Measurements from ENCODE around the gene NDE1.

DNA sequence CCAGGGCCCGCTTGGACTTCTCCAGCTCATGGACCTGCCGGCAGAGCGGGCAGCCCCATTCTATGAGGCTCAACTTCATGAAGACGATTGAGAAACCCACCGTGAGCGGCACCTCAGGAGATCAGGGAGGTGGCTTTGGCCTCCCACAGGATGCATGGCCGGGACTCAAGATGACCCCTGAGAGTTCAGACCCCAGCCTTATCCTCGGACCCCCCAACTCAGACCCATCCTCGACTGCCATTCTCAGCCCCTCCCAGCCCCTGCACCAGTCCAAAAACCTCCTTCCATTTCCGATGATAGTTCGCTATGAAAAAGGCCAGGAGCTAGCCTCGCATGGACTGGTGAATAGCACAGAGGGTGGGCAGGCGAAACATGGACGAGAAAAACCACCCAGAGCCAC, 71.0 kb downstream of the NDE1 start:
- TF ChIP-seq, protein P1, sequence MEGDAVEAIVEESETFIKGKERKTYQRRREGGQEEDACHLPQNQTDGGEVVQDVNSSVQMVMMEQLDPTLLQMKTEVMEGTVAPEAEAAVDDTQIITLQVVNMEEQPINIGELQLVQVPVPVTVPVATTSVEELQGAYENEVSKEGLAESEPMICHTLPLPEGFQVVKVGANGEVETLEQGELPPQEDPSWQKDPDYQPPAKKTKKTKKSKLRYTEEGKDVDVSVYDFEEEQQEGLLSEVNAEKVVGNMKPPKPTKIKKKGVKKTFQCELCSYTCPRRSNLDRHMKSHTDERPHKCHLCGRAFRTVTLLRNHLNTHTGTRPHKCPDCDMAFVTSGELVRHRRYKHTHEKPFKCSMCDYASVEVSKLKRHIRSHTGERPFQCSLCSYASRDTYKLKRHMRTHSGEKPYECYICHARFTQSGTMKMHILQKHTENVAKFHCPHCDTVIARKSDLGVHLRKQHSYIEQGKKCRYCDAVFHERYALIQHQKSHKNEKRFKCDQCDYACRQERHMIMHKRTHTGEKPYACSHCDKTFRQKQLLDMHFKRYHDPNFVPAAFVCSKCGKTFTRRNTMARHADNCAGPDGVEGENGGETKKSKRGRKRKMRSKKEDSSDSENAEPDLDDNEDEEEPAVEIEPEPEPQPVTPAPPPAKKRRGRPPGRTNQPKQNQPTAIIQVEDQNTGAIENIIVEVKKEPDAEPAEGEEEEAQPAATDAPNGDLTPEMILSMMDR (conservative IDR thresholded peaks at IDR 0.05; ENCODE audit: low read depth, low read length), result no peak
- TF ChIP-seq FOS (IDR thresholded peaks at IDR 0.05; ENCODE audit: low read depth, low read length) (no peak), BHLHE40 (IDR thresholded peaks at IDR 0.05; ENCODE audit: low read depth, low read length) (no peak), POLR2A (IDR thresholded peaks at IDR 0.05; ENCODE audit: low read depth, low read length) (no peak)

Data from IMR-90 (cell line).